SU-DHL-6 (cell line): ENCODE measurements around the gene MYBBP1A.

Source experiments
- CTCF ChIP-seq: fragments of 200-600 bp; sonication (generic); IDR thresholded peaks from one replicate; pipeline ENCODE4 v1.5.1; 2017; ENCODE audit warnings: antibody characterized with exemption, mild to moderate bottlenecking, low read length, moderate library complexity; ENCODE audit not compliant: insufficient read depth, poor library complexity, severe bottlenecking
- EZH2phosphoT487 ChIP-seq: fragments of 200-600 bp; sonication (generic), shearing (Covaris generic); conservative IDR thresholded peaks from 2 replicates; pipeline ENCODE4 v1.6.1; 2018; ENCODE audit warnings: mild to moderate bottlenecking, antibody characterized with exemption, low read length, moderate library complexity, mixed read lengths

- TF ChIP-seq CTCF (no peak), EZH2phosphoT487 (no peak)
Measured at GRCh38 chr17:4556996-4557395, 1.8 kb upstream of the MYBBP1A start.
